ENCODE measurements around the gene BAG1.

DNA sequence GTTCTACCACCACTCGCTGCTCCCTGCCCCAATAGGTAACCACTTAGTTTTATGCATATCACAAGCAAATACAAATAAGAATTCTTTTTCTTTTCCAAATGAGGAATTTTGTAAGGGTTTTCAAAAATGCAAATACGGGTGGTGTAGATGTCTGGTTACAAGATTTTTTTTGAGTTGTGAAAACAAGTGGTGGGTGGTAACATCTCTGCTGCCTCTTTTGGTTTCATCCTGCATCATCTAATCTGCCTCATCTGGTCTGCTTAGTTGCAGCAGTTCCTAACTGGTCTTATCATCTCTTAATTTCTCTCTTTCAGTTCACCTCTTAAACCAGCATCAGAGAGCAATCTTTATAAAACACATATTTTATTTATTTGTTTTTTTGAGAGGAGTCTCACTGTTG lies 31.1 kb upstream of the BAG1 start:
- TF ChIP-seq POLR2A (IDR thresholded peaks at IDR 0.05; ENCODE audit: low read length) = no peak
- no peak for TF ChIP-seq GATA1 (IDR thresholded peaks at IDR 0.05; ENCODE audit: low read depth, low read length)
